NCI-H526 treated with DMSO at 0.1 percent for 48 hours (cell line): ENCODE measurements around the gene TSPAN3.

Source experiments
- DNase-seq: peaks from one replicate; lab custom pipeline; 2025; lab: John Stamatoyannopoulos, UW

Gene TSPAN3

DNA sequence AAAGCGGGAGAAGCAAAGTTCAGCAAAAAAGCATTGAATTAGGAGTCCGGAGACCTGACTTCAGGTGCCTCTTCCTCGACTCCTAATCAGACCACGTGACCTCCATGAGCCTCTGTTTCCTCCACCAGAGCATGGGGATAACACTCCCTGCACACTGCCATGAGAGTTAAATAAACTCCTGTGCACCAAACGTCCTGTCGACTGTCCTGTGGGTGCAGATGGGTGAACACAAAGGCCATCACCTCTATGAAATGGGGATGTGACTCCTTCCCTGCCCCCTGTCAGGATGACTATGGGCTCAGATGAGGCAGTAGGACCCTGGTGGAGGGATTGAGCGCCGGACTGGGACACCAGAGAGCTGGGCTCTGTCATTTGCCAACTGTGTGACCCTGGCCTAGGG, 13.5 kb upstream of the TSPAN3 start:
- no peak for DNase-seq

DNA sequence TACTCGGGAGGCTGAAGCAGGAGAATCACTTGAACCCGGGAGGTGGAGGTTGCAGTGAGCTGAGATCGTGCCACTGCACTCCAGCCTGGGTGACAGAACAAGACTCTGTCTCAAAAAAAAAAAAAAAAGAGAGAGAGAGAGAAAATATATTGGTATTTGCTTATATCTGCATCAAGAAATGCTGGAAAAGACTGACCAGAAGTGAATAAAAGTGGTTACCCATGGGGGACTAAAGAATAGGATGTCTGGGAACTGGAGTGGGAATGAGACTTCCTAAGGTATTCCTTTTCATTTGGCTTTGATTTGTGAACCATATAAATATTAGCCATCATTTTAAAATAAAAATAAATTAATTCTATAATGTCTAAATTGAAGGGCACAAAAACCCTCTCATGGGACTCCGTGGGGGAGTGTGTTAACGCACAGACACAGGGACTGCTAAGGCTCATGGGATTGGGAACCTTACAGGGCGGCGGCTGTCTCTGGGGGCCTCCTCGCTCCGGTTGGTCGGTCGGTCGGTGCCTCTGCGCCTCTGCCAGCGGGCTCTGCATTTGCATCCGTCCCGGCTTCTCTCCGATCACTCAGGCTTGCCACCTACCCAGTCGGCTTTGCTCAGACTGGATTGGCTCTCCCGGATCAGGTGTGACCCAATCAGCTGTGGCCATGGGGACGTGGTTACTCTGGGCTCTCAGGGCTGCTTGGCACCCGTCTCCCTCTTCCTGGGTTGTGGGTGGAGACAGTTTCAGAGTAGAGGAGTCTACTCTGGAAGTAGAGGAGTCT, 12.7 kb upstream of the TSPAN3 start:
- peak; percentile 95 for DNase-seq

DNA sequence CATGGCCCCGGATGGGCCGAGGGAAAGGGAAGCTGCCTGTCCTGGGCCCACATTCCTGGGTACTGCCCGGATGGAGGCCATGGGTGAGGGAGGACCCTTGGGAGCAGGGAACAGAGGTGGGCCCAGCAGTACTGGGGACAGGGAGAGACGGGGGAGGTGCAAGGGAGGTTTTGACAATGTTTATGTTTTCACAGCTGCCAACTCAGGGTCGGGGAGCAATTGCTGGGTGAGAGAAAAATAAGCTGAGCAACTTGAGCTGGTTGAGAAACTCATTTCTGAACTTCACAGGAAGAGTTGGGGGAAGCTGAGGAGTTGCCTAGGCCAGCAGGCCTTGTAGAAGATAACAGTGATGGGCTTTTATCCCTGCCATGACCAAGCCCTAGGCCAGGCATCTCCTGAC, 11.1 kb upstream of the TSPAN3 start:
- DNase-seq, result no peak

DNA sequence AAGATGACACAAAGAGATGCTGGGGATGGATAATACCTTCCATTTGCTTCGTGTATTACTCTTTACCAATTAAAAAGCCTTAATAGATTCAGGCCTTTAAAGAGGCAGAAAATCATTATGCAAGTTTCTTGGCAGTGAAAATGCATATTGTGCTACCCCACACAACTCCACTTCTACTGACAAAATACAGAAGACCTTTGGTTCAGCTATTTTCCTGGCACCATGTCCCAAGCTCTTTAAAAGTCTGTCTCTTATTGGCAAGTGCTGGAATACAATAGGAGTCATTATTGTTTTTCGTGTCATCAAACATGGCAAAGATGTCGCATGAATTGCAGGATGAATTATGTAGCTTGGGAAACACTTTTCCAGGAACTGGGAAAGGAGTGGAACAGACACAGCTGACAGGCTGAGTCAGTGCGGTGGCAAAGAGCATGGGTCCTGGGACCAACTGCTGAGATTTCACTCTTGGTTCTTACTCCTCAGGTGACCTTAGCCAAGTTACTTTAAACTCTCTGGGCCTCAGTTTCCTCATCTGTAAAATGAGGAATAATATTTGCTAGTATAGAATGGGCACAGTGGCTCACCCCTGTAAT, 5.5 kb upstream of the TSPAN3 start:
- DNase-seq, result no peak

DNA sequence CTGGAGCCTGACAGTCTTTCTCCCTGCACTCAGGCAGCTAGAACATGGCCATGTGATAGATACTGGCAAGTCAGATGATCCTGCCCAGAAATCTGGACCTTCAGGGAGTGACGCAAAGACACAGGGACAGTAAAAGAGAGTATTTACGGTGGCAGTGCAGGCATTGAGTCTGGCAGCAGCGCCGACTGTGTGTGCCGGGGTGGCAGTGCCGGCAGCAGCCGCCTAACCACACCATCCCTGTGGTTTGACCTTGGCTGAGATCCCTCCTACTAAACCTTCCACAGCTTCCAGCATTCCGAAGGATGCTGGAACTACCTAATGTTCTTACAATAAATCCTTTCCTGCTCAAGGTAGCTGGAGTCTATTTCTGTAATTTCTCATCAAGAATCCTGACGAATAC, 4.6 kb upstream of the TSPAN3 start:
- DNase-seq, result no peak

DNA sequence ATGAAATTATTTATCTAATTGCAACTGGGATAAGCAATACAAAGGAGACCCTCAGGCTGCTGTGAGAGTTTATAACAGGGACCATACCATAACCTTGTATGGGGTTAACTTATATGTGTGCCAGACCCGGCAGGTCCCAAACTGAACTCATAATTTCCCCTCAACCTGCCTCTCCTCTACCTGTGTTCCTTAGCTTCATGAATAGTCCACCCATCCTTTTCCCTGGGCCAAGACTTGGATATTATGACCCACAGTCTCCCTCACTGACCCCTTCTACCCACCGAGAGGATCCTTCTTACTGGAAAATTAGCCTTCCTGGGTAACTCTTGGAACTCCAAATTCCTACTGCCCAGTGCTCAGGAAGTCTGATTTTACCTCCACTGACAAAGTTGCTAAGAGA, 3.4 kb upstream of the TSPAN3 start:
- no peak for DNase-seq

DNA sequence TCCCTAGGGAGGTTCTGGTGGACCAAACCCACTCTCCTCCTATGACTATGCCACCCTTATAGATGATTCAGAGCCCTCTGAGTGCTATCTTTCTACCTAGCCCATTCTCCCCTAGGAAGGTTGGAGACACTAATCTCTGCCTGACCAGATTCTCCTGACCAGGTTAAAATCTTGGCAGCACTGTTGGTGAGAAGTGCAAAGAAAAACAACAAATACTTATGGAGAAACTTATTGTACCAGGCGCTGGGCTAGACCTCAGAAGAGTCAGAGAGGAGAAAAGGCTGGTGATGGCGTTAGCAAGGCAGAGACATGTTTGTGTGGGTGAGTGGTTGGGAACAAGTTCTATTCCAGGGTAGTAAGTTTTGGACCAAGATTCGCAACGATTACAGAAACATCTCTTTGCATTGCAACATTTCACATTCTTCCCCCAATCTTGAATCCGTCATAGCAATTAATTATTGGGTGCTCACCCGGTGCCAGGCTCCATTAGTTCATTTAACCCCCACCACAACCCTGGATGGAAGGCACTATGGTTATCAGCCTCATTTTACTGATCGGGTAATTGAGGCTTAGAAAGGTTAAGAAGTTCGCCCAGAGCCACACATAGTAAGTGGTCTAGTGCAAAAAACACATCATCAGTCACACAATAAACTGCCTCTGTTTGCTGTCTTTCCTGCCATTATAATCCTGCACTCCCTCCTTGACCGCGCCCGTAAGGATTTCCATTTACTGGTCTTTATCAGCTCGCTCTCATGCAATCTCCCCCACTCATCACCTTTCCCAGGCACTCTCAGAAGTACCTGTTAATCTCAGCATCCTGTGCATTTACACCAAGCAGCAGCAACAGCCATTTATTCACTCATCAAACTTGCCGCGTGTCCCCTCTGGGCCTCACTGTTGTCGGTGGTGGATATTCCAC, 655 bp upstream of the TSPAN3 start:
- DNase-seq, result no peak

DNA sequence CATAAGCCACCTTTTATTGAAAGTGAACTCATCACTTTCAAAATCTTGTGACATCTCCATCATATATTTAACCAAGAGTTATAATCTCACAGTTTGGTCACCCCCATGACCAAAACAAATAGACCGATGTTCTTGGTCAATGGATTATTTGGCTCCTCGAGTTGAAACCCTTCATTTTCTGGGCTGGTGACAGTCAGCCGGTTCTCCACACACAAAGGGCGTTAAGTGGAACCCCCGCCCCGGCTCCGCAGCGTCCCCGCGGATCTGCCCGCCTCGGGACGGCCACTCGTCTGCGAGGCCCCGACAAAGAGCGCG, 772 bp downstream of the TSPAN3 start:
- DNase-seq, result no peak

DNA sequence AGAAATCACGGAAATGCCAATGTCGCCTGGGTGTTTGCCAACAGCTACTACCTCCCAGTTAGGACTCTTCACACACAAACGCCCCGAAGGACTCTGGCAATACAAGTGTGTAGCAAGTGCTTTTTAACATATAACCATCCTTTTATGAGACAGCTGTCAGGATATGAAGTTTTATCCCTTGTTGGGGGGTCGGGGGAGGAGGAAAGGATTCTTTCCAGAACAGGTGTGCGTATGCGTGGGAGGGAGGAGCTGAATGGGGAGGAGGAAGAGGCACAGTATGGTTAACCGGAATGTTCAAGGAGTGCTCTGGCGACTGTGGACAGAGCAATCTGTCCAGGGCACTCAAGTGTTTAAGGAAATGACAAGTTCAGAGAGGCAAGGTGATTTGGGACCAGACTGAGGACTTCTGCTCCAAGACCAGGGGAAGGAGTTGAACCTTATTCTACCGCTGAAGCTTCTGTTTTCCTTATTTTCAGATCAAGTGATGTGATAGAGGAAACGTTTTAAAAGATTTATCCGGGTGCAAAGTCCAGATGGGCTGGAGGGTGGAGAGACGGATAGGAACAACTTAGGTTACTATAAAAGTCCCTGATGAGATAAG, 1.3 kb downstream of the TSPAN3 start:
- peak; percentile 7 for DNase-seq

DNA sequence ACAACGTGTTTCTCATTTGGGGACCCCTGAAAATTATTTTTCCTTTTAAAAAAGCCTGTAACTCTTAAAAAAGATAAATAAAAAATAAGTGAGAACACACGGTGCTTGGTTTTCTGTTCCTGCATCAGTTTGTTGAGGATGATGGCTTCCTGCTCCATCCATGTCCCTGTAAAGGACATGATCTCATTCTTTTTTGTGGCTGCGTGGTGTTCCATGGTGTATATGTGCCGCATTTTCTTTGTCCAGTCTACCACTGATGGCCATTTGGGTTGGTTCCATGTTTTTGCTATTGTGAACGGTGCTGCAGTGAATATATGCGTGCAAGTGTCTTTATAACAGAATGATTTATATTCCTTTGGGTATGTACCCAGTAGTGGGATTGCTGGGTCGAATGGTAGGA, 2.3 kb downstream of the TSPAN3 start:
- no peak for DNase-seq

DNA sequence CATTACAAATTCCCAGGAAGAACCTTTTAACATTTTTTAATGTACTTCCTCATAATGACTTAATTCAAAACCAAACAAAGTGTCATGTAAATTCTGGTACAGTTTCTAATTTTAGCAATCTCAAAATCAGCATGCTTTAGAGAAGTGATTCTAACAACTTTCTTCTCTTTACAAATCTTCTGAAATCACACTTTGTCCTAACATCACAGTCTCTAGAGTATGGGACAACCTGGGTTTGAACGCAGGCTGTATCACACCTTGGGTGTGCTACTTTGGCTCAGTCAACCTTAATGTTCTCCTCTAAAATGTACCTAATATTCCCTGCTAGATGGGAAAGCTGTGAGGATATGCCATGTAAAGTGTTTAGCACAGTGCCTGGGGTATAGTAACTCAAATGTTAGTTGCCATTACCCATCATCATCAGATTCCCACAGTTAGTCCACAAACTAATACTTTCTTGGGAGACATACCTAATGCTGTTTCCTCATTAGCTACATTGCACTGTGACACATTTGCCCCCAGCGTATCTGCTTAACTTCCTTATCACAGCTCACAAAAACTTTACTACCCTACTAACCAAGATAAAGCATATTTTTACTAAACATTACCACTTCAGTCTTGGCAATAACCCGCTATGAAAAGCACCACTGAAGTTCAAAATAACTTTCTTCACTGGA, 3.1 kb downstream of the TSPAN3 start:
- DNase-seq, result no peak

DNA sequence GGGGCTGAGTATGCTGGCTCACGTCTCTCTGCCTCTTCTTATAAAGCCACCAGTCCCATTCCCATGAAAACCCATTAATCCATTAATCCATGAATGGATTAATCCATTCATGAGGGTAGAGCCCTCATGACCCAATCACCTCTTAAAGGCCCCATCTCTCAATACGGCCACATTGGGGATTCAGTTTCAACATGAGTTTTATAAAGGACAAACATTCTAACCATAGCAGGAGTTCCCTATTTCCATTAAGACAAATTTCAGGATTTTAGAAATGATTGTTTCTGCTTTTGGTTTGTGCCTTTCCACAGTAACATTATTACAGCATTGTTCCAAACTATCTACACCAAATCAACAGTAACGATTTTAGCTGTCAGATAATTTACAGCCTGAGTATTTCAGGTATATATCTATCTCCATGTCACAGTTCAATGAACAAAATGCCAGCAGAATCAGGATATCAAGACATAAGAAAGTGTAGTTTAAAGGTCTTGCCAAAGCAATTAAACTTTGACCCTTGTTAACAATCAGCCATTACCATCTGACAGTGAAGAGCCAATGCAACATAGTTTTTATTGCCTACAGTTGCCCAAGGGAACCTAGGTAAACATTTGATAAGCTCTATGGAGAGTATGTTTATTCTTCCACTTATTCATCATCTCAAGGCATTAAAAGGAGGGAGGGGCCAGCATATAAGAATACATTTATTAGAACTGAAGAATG, 3.8 kb downstream of the TSPAN3 start:
- DNase-seq, result peak; percentile 45

DNA sequence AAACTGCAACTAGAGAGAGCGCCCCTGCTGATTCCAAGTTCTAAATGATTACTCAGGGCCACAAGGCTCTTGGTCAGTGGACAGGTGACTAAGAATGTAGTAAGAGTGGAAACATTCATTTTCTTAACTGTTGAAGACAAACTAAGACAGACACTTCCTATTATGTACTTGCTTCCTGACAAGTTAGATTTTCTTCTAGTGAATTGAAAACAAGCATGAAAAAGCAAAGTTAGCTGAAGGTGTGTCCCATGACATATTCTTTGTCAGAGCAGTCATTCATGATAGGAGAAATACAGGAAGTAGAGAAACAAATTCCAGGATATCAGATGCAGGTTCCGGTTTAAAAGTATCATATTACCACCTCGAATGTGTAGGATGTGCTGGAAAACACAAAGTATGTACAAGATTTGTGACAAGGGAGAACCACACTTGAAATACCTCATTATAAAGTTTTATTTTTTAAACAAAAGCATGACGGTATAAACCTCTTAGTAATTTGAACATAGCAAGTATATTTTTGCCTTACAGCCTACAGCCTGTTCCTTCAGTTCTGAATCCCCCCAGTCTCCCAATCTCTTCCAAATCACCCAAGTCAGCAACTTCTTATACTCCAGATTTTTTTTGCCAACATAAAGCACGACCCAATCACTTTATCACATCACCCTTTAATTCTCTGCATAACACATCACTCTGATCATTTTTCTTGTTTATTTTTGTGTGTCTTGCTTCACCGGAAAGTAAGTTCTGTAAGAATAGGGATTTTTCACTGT, 6.2 kb downstream of the TSPAN3 start:
- no peak for DNase-seq

DNA sequence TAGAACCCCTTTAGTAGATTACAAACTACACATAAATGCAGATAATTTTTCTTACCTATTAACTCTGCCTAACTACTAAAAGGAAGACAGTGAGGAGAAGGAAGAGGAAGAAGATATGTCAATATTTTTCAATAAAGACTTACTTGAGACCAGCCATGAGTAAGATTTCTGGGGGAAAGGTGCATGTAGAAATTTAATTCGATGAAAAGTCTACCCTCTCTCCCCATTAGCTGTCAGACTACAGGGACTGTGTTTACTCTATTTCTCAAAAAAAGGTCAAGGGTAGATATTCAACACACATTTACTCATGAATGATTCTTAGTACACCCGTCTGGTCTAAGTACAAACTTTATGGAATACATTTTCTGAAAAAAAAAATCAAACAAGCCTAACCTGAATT, 6.8 kb downstream of the TSPAN3 start:
- DNase-seq, result no peak

DNA sequence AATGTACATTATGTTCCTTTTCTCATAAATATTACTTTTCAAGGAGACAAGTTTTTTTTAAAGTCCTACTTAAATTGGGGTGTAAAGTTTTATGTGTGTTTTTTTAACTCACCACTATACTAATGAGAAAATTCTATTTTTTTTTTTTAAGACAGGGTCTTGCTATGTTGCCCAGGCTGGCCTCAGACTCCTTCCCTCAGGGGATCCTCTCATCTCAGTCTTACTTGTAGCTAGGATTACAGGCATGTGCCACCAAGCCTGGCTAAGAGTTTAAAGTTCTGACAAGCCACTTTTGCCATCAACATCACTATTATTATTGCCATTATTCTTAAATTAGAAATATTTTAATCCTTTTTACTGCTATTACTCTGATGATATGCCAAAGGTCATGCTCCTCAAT, 7.7 kb downstream of the TSPAN3 start:
- no peak for DNase-seq

DNA sequence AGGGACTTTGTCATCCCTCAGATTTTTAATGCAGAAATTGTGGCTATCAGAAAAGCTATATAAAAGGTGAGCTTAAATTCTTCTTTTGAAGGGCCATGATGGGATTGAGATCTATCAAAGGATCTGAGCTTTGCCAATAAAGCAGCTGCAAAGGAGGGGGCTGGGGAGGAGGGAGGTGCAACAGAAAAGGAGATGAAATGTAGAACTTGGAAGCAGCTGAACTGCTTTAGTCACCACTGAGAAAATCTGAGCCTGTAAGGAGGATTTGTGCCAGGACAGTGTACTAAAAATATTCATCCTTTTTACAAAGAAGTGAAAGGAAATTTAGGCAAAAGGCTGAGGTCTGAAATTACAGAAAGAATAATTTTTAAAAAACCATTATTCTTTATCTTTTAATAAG, 10.4 kb downstream of the TSPAN3 start:
- no peak for DNase-seq

DNA sequence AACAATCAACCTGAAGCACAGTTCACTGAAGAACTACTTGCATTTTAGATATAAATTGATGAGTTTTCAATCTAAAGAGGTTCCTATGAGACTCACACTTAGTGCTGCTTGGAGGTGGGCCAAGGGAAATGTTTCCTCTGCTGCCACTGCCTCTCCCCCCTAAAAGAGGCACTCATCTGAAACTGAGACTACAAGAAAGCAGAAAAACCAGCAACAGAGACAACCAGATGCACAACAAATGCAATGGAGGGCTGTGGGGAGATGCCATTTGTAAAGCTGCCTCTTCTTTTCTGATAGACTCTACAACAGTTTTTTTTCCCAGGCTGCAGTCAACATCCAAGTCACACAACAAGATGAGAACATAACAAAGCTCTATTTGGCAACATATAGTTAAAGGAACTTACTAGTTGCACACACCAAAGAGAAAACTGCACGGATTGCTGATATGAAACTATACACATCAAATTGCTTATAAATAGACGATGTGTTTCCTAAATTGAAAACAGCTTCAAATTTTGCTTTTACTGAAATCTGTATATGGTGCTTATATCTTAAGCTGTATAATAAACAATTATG, 11.0 kb downstream of the TSPAN3 start:
- DNase-seq, result no peak

DNA sequence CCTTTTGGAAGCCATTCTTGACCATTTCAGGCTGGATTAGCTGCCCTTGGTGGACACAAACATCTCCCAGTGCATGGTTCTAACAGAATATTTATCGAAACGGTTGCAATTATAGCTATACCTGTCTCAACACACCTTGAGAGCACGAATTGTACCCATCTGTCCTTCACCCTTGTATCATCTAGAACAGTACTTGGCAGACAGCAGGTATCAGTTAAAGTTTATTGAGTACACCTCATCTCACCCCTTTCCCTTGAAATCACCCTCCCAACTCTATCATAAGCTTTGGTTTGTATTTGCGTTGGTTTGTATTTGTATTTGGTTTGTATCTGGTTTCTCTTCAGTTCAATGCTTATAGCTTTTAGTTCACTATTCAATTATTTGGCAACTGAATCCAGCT, 12.4 kb downstream of the TSPAN3 start:
- DNase-seq, result no peak

DNA sequence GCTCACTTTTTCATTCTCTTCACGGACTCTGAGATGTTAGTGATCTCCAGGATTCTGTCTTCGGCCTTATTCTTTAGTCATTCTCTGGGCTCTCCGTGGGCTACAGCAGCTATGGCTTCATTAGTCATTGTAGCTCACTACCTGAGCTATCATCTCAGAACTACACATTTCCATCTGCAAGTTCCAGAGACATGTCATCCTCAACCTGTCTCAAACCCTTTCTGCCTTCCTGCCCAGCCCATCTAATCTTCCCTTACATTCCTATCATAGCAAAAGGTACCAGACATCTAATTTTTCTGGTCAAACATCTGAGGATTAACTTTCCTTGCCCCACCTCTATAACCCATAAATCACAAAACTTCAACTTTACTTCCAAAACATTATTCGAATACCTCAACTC, 13.2 kb downstream of the TSPAN3 start:
- DNase-seq, result no peak

DNA sequence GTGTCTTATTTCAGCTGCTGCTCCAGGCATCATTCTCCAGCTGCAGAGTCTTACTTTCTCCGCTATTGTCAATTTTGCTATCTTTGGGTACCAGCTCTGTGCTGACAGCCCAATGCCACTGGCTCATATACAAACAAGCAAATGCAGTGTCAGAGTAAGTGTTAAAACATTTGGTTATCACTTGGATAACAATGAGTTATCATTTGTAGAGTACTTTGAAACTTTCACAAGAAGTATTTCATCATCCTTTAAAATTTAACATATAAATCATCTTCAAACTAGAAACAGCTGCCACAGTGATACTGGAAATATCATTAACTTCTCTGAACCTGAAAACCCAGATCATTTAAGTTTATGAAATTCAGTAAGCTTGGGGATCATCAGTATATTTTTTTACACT, 13.8 kb downstream of the TSPAN3 start:
- no peak for DNase-seq
